PC-3 (cell line): ENCODE data around the gene DHX16. TPM values are rescaled to one million over a fixed set of nuclear protein-coding genes. Genes with fewer than 3 reads are reported as not detected.
A peak's percentile ranks its signal among the peaks of the same experiment; 100 is the strongest.

Source experiments
- ATAC-seq: fragments of 200-7000 bp; cut with Tn5 transposase; 2 replicates; pipeline ENCODE4 v1.9.1; 2020; ENCODE audit warnings: mild to moderate bottlenecking, moderate library complexity
- BruUV-seq: library from RNA; stranded (reverse); fragments of 400-500 nt; replicated peaks from 2 replicates; lab custom pipeline; 2021; lab: Mats Ljungman, UMichigan
- CTCF ChIA-PET: fragments of 300-600 bp; sonication (Branson Sonifier 250); formaldehyde crosslinking; loops from one replicate; lab custom pipeline; 2022; ENCODE audit warnings: antibody characterized with exemption; lab: Charles Lee
- POLR2A ChIA-PET: fragments of 300-600 bp; sonication (Branson Sonifier 250); formaldehyde crosslinking; loops from one replicate; lab custom pipeline; 2022; ENCODE audit warnings: antibody characterized with exemption; ENCODE audit not compliant: unreplicated experiment; lab: Charles Lee
- DNase-seq: peaks from one replicate; pipeline ENCODE4 v3.0.0-alpha.2; 2015
- H2AFZ ChIP-seq: fragments of 300-600 bp; sonication (generic); 2 replicates; pipeline ENCODE4 v1.6.0; 2016; ENCODE audit warnings: antibody characterized with exemption, low read length
- H3F3A ChIP-seq: fragments of 300-600 bp; sonication (generic); one replicate; pipeline ENCODE4 v1.6.0; 2017; ENCODE audit warnings: antibody characterized with exemption, low read length, control low read depth, mild to moderate bottlenecking; ENCODE audit not compliant: unreplicated experiment
- H3K27ac ChIP-seq: fragments of 300-600 bp; sonication (generic); 2 replicates; pipeline ENCODE4 v1.5.1; 2016; ENCODE audit warnings: mild to moderate bottlenecking, low read length
- H3K27me3 ChIP-seq: fragments of 300-600 bp; sonication (generic); 2 replicates; pipeline ENCODE4 v1.6.1; 2016; ENCODE audit warnings: low read length, mixed read lengths
- H3K36me3 ChIP-seq: fragments of 300-600 bp; sonication (generic); 2 replicates; pipeline ENCODE4 v1.6.1; 2016; ENCODE audit warnings: low read depth, mixed run types, low read length, mixed read lengths
- H3K4me1 ChIP-seq: fragments of 300-600 bp; sonication (generic); 2 replicates; pipeline ENCODE4 v1.5.1; 2016; ENCODE audit warnings: low read length; ENCODE audit not compliant: insufficient read depth
- H3K4me2 ChIP-seq: fragments of 300-600 bp; sonication (generic); 2 replicates; pipeline ENCODE4 v1.6.0; 2016; ENCODE audit warnings: low read length
- H3K4me3 ChIP-seq: fragments of 300-600 bp; sonication (generic); 2 replicates; pipeline ENCODE4 v1.5.1; 2016; ENCODE audit warnings: mild to moderate bottlenecking, low read length, mixed read lengths
- H3K79me2 ChIP-seq: fragments of 300-600 bp; sonication (generic); 2 replicates; pipeline ENCODE4 v1.6.1; 2017; ENCODE audit warnings: low read length, mixed read lengths
- H3K9ac ChIP-seq: fragments of 300-600 bp; sonication (generic); 2 replicates; pipeline ENCODE4 v1.6.0; 2016; ENCODE audit warnings: mild to moderate bottlenecking, low read length
- H3K9me2 ChIP-seq: fragments of 300-600 bp; sonication (generic); replicated peaks from 2 replicates; pipeline ENCODE4 v1.6.1; 2016; ENCODE audit warnings: mixed run types, low read length, mixed read lengths
- H3K9me3 ChIP-seq: fragments of 300-600 bp; sonication (generic); 2 replicates; pipeline ENCODE4 v1.6.1; 2016; ENCODE audit warnings: low read length, mixed read lengths
- H4K20me1 ChIP-seq: fragments of 300-600 bp; sonication (generic); 2 replicates; pipeline ENCODE4 v1.6.1; 2016; ENCODE audit warnings: low read length, mixed read lengths
- CTCF ChIP-seq: fragments of 300-600 bp; sonication (generic); conservative IDR thresholded peaks from 2 replicates; pipeline ENCODE4 v1.5.1; 2017; ENCODE audit warnings: antibody characterized with exemption, low read depth, mild to moderate bottlenecking, low read length
- EZH2 ChIP-seq: fragments of 300-600 bp; sonication (generic); IDR thresholded peaks from one replicate; pipeline ENCODE4 v1.6.1; 2017; ENCODE audit warnings: antibody characterized with exemption, mild to moderate bottlenecking, low read length; ENCODE audit not compliant: unreplicated experiment
- EZH2phosphoT487 ChIP-seq: fragments of 300-600 bp; sonication (generic); IDR thresholded peaks from 2 replicates; pipeline ENCODE4 v1.6.1; 2018; ENCODE audit warnings: mild to moderate bottlenecking, antibody characterized with exemption, low read length, borderline replicate concordance
- intact Hi-C: fragments of 100-400 bp; cut with micrococcal nuclease; formaldehyde crosslinking; loops from 2 replicates; pipeline ENCODE4 v1.9.0; 2023
- total RNA-seq: library from RNA; depleted of rRNA; stranded (reverse); fragments of >200 nt; gene quantifications from 2 replicates; pipeline ENCODE4 v1.2.3, GENCODE V29; 2014

DHX16 gene
- total RNA-seq, 1 experiment from 2014 or later = 50.0 TPM

- H2AFZ ChIP-seq = no peak overlapping the region
- H3K4me3 ChIP-seq = no peak overlapping the region
- H3K9ac ChIP-seq = no peak overlapping the region
- no peaks in the 10 kb centered on the region for H3K9me2 ChIP-seq
- TF ChIP-seq EZH2 (no peak), EZH2phosphoT487 (no peak), CTCF (no peak)
- peaks cover 9% of the 10 kb centered on the region for H3K4me1 ChIP-seq
- H3K27me3 ChIP-seq = no peaks in the 10 kb centered on the region
- no peak for ATAC-seq
- intact Hi-C loops = no loop called here
- no peak for DNase-seq
- no peaks in the 10 kb centered on the region for H3K9me3 ChIP-seq
- H4K20me1 ChIP-seq = no peaks in the 10 kb centered on the region
- peaks cover 3% of the 10 kb centered on the region; the same call in 1 of the 2 replicates for H3K36me3 ChIP-seq
- H3K4me2 ChIP-seq = no peak overlapping the region
- no peaks in the 10 kb centered on the region for H3F3A ChIP-seq
- no TSS peak for BruUV-seq
- ChIA-PET CTCF (no interaction called here), POLR2A (no interaction called here)
- H3K79me2 ChIP-seq = no peaks in the 10 kb centered on the region
- H3K27ac ChIP-seq = no peak overlapping the region
These were observed 23.6 kb upstream of the DHX16 start for GRCh38 chr6:30696432-30696831.

- no peaks in the 10 kb centered on the region for H4K20me1 ChIP-seq
- ChIA-PET POLR2A (interaction anchor here (0.6 to 1.0 kb wide), 2 partner anchors 26 to 37 kb away, joined by 6 to 9 read pairs; partner anchors contain the start of gene MDC1), CTCF (interaction anchor here (0.5 to 1.0 kb wide), 2 partner anchors 26 to 131 kb away, joined by 3 to 7 read pairs; partner anchors contain the start of gene MDC1)
- no peaks in the 10 kb centered on the region for H3F3A ChIP-seq
- ATAC-seq (no peak), DNase-seq (no peak)
- peak overlapping the region; percentile 74 for H3K9ac ChIP-seq
- H3K36me3 ChIP-seq = no peaks in the 10 kb centered on the region
- H2AFZ ChIP-seq = peak overlapping the region; percentile 91
- H3K9me2 ChIP-seq = no peaks in the 10 kb centered on the region
- peaks cover 42% of the 10 kb centered on the region for H3K4me1 ChIP-seq
- H3K79me2 ChIP-seq = peaks cover 33% of the 10 kb centered on the region
- intact Hi-C loops = no loop called here
- H3K4me3 ChIP-seq = peak overlapping the region; percentile 81
- no peaks in the 10 kb centered on the region for H3K9me3 ChIP-seq
- no peaks in the 10 kb centered on the region for H3K27me3 ChIP-seq
- H3K4me2 ChIP-seq = peak overlapping the region; percentile 90
- TF ChIP-seq EZH2phosphoT487 (no peak), EZH2 (no peak), CTCF (no peak)
- H3K27ac ChIP-seq = peak overlapping the region; percentile 29; the same call in 1 of the 2 replicates
- BruUV-seq = no TSS peak
These were observed 18.5 kb upstream of the DHX16 start for GRCh38 chr6:30691208-30691847.
